H9 (cell line): Measurements from ENCODE around the gene CAT. TPM values are rescaled to one million over a fixed set of nuclear protein-coding genes. Genes with fewer than 3 reads are reported as not detected.

Experiments
- DNase-seq: peaks from one replicate; pipeline ENCODE4 v3.0.0-alpha.2; 2017
- H2AFZ ChIP-seq: one replicate; pipeline ENCODE4 v1.6.1; 2013; ENCODE audit warnings: mild to moderate bottlenecking, low read length, control low read depth, moderate library complexity
- H2AK5ac ChIP-seq: 2 replicates; pipeline ENCODE4 v1.6.1; 2013; ENCODE audit warnings: low read length, control low read depth, mixed read lengths; ENCODE audit not compliant: insufficient read length
- H2BK120ac ChIP-seq: one replicate; pipeline ENCODE4 v1.6.1; 2013; ENCODE audit warnings: low read depth, mild to moderate bottlenecking, low read length, control low read depth, inconsistent platforms; ENCODE audit not compliant: poor library complexity, severe bottlenecking
- H2BK12ac ChIP-seq: 2 replicates; pipeline ENCODE4 v1.6.1; 2013; ENCODE audit warnings: low read length, control low read depth, mixed read lengths, low read depth; ENCODE audit not compliant: insufficient read length
- H2BK15ac ChIP-seq: 2 replicates; pipeline ENCODE4 v1.6.1; 2013; ENCODE audit warnings: low read depth, low read length, control low read depth
- H2BK20ac ChIP-seq: one replicate; pipeline ENCODE4 v1.6.1; 2013; ENCODE audit warnings: low read depth, mild to moderate bottlenecking, low read length, control low read depth, inconsistent platforms; ENCODE audit not compliant: poor library complexity, severe bottlenecking
- H2BK5ac ChIP-seq: 2 replicates; pipeline ENCODE4 v1.6.1; 2013; ENCODE audit warnings: low read length, control low read depth, mixed read lengths; ENCODE audit not compliant: insufficient read length
- H3K14ac ChIP-seq: 2 replicates; pipeline ENCODE4 v1.6.1; 2013; ENCODE audit warnings: low read length, control low read depth; ENCODE audit not compliant: insufficient read depth
- H3K18ac ChIP-seq: 2 replicates; pipeline ENCODE4 v1.6.1; 2013; ENCODE audit warnings: low read depth, mild to moderate bottlenecking, mixed read lengths, low read length, control low read depth; ENCODE audit not compliant: insufficient read length
- H3K23ac ChIP-seq: 2 replicates; pipeline ENCODE4 v1.6.1; 2013; ENCODE audit warnings: low read length, control low read depth, mixed read lengths, low read depth; ENCODE audit not compliant: insufficient read length
- H3K23me2 ChIP-seq: 2 replicates; pipeline ENCODE4 v1.6.1; 2013; ENCODE audit warnings: low read depth, mild to moderate bottlenecking, mixed read lengths, low read length, control low read depth; ENCODE audit not compliant: insufficient read length, poor library complexity, severe bottlenecking
- H3K27ac ChIP-seq: 2 replicates; pipeline ENCODE4 v1.5.1; 2013; ENCODE audit warnings: low read length, control low read depth, mixed read lengths, low read depth; ENCODE audit not compliant: insufficient read length
- H3K27me3 ChIP-seq: 2 replicates; pipeline ENCODE4 v1.6.1; 2013; ENCODE audit warnings: low read length, control low read depth, inconsistent platforms; ENCODE audit not compliant: insufficient read depth
- H3K4ac ChIP-seq: 2 replicates; pipeline ENCODE4 v1.6.1; 2013; ENCODE audit warnings: low read depth, mild to moderate bottlenecking, control low read depth, inconsistent platforms, low read length, moderate library complexity
- H3K4me1 ChIP-seq: 2 replicates; pipeline ENCODE4 v1.6.1; 2013; ENCODE audit warnings: low read length, control low read depth, inconsistent platforms; ENCODE audit not compliant: insufficient read depth
- H3K4me2 ChIP-seq: 2 replicates; pipeline ENCODE4 v1.6.1; 2013; ENCODE audit warnings: low read length, control low read depth, mixed read lengths; ENCODE audit not compliant: insufficient read length, insufficient read depth
- H3K56ac ChIP-seq: 2 replicates; pipeline ENCODE4 v1.6.1; 2013; ENCODE audit warnings: low read depth, mild to moderate bottlenecking, mixed read lengths, low read length, control low read depth; ENCODE audit not compliant: insufficient read length
- H3K79me1 ChIP-seq: 2 replicates; pipeline ENCODE4 v1.6.1; 2013; ENCODE audit warnings: low read depth, mild to moderate bottlenecking, moderate library complexity, low read length, control low read depth, inconsistent platforms; ENCODE audit not compliant: insufficient read depth, poor library complexity, severe bottlenecking
- H3K79me2 ChIP-seq: 2 replicates; pipeline ENCODE4 v1.6.1; 2013; ENCODE audit warnings: low read length, control low read depth, inconsistent platforms; ENCODE audit not compliant: insufficient read depth
- H3K9ac ChIP-seq: 2 replicates; pipeline ENCODE4 v1.6.1; 2013; ENCODE audit warnings: low read length, control low read depth, mixed read lengths; ENCODE audit not compliant: insufficient read length; ENCODE audit errors: extremely low read depth
- H3K9me3 ChIP-seq: one replicate; pipeline ENCODE4 v1.6.1; 2013; ENCODE audit warnings: low read depth, low read length, inconsistent platforms; ENCODE audit not compliant: control insufficient read depth
- H3T11ph ChIP-seq: one replicate; pipeline ENCODE4 v1.6.1; 2013; ENCODE audit warnings: mild to moderate bottlenecking, low read length, control low read depth, inconsistent platforms
- H4K20me1 ChIP-seq: one replicate; pipeline ENCODE4 v1.6.1; 2013; ENCODE audit not compliant: control insufficient read depth, insufficient read length, insufficient read depth
- H4K5ac ChIP-seq: 2 replicates; pipeline ENCODE4 v1.6.1; 2013; ENCODE audit warnings: low read depth, mild to moderate bottlenecking, mixed read lengths, low read length, control low read depth; ENCODE audit not compliant: insufficient read length
- H4K8ac ChIP-seq: replicated peaks from 2 replicates; pipeline ENCODE4 v1.6.1; 2013; ENCODE audit warnings: low read length, control low read depth, mixed read lengths, low read depth; ENCODE audit not compliant: insufficient read length
- H4K91ac ChIP-seq: 2 replicates; pipeline ENCODE4 v1.6.1; 2013; ENCODE audit warnings: low read depth, mild to moderate bottlenecking, moderate library complexity, mixed read lengths, low read length, control low read depth; ENCODE audit not compliant: insufficient read length
- H3K27ac Mint-ChIP-seq, 3 experiments: 2 replicates in 2 of 3; 3 replicates in 1 of 3; pipeline ENCODE4 v1.8.0; 2020 to 2021; ENCODE audit warnings: mixed read lengths in 3 of 3, mild to moderate bottlenecking in 1 of 3, moderate library complexity in 1 of 3
- H3K27me3 Mint-ChIP-seq: 2 replicates; pipeline ENCODE4 v1.8.0; 2021; ENCODE audit warnings: low read depth, mild to moderate bottlenecking, moderate library complexity, mixed read lengths
- H3K36me3 Mint-ChIP-seq, 3 experiments: 2 replicates in 2 of 3; 3 replicates in 1 of 3; pipeline ENCODE4 v1.8.0; 2020 to 2021; ENCODE audit warnings: low read depth in 3 of 3, mixed read lengths in 3 of 3; ENCODE audit not compliant: insufficient read depth in 1 of 3
- H3K4me1 Mint-ChIP-seq, 2 experiments: 2 replicates each; pipeline ENCODE4 v1.8.0; 2020; ENCODE audit warnings: mixed read lengths in 2 of 2
- H3K4me3 Mint-ChIP-seq, 2 experiments: 2 replicates in 1 of 2; 3 replicates in 1 of 2; pipeline ENCODE4 v1.8.0; 2020 to 2021; ENCODE audit warnings: mild to moderate bottlenecking in 2 of 2, mixed read lengths in 2 of 2, moderate library complexity in 1 of 2
- H3K9me3 Mint-ChIP-seq, 2 experiments: 2 replicates in 1 of 2; 3 replicates in 1 of 2; pipeline ENCODE4 v1.8.0; 2020; ENCODE audit warnings: mild to moderate bottlenecking in 2 of 2, mixed read lengths in 2 of 2, moderate library complexity in 1 of 2
- WGBS: extraction: QIAGEN DNeasy Blood & Tissue Kit; methylation state at CpG from one replicate; pipeline ENCODE4 v1.1.7; 2013; ENCODE audit warnings: missing lambda C conversion rate, low lambda C conversion rate, mixed read lengths; ENCODE audit not compliant: insufficient read length; ENCODE audit errors: extremely low coverage; 5-methylcytosine and 5-hydroxymethylcytosine counted together
- total RNA-seq: library from RNA; stranded (reverse); gene quantifications from 2 replicates; pipeline ENCODE4 v1.2.1, GENCODE V29; 2021
- TF ChIP-seq, protein P1 (sequence below): fragments of 200-600 bp; sonication (generic); conservative IDR thresholded peaks from 3 replicates; pipeline ENCODE4 v1.8.0; 2021; ENCODE audit warnings: antibody characterized with exemption, mild to moderate bottlenecking

The CAT gene
- total RNA-seq, 1 experiment from 2014 or later = 9.9 TPM

DNA sequence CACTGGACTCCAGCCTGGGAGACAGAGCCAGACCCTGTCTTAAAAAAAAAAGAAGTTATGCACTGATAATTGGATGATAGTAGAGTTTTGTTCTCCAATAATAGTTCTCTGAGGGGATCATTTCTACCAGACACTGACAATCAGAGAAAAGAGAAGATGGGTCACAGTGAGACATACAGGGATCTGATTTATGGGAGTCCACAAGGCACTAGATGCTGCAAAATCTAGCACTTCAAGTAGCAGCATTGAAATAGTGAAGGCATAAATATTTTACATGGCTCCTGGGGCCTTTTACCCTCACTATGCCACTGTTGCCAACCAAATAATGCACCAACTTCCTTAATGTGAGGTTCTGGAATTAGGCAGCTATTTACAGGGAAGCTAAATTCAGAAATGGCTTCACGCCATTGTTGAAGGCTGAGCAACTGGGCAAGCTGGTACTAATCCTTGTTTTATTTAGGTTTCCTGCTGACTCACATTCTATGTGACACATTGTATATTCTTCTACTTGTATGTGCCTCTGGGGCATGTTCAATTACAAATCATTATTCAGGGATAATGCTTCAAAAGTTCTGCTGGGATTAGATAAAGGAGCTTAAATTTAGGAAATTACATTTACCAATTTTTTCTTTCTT lies 42.7 kb upstream of the CAT start:
- peaks cover 11% of the 10 kb centered on the region in 2 experiments for H3K4me1 Mint-ChIP-seq
- H3K9me3 Mint-ChIP-seq = peaks cover 0 to 16% of the 10 kb centered on the region in 2 experiments; a peak in 3 of 5 replicates
- Histone ChIP-seq H4K5ac (no peak overlapping the region), H3K27ac (no peak overlapping the region), H3K56ac (no peak overlapping the region), H3K79me1 (no peaks in the 10 kb centered on the region), H3K14ac (no peak overlapping the region), H3T11ph (no peak overlapping the region), H4K91ac (no peak overlapping the region), H2BK12ac (no peak overlapping the region), H3K79me2 (no peaks in the 10 kb centered on the region), H3K27me3 (no peaks in the 10 kb centered on the region), H3K23ac (no peak overlapping the region), H3K4me2 (no peak overlapping the region), H2BK15ac (no peak overlapping the region), H4K20me1 (no peaks in the 10 kb centered on the region), H2AFZ (no peak overlapping the region), H3K4me1 (no peaks in the 10 kb centered on the region), H4K8ac (no peak overlapping the region), H3K9me3 (no peaks in the 10 kb centered on the region), H2BK5ac (no peak overlapping the region), H2BK20ac (no peak overlapping the region), H2BK120ac (no peak overlapping the region), H3K23me2 (no peaks in the 10 kb centered on the region), H3K4ac (no peak overlapping the region), H3K18ac (no peak overlapping the region), H3K9ac (no peak overlapping the region), H2AK5ac (no peak overlapping the region)
- no peak overlapping the region for H3K4me3 Mint-ChIP-seq
- H3K27ac Mint-ChIP-seq = no peak overlapping the region
- peaks cover 4% of the 10 kb centered on the region for H3K27me3 Mint-ChIP-seq
- no CpG with 5 or more reads among the region's 1 CpG for WGBS
- H3K36me3 Mint-ChIP-seq = peaks cover 0 to 7% (median 0%) of the 10 kb centered on the region in 3 experiments; a peak in 5 of 7 replicates
- no peak for DNase-seq
- TF ChIP-seq, protein P1, sequence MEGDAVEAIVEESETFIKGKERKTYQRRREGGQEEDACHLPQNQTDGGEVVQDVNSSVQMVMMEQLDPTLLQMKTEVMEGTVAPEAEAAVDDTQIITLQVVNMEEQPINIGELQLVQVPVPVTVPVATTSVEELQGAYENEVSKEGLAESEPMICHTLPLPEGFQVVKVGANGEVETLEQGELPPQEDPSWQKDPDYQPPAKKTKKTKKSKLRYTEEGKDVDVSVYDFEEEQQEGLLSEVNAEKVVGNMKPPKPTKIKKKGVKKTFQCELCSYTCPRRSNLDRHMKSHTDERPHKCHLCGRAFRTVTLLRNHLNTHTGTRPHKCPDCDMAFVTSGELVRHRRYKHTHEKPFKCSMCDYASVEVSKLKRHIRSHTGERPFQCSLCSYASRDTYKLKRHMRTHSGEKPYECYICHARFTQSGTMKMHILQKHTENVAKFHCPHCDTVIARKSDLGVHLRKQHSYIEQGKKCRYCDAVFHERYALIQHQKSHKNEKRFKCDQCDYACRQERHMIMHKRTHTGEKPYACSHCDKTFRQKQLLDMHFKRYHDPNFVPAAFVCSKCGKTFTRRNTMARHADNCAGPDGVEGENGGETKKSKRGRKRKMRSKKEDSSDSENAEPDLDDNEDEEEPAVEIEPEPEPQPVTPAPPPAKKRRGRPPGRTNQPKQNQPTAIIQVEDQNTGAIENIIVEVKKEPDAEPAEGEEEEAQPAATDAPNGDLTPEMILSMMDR = no peak
